A549 (cell line): ENCODE measurements around the gene CAMTA1. TPM values are rescaled to one million over a fixed set of nuclear protein-coding genes. Genes with fewer than 3 reads are reported as not detected.

Experiments
- ATAC-seq, 2 experiments: fragments of 200-7000 bp in 1 of 2; fragments of >200 bp in 1 of 2; cut with Nextera tagmentation in 1 of 2; cut with Tn5 transposase in 1 of 2; 3 replicates each; pipeline versions ENCODE4 v1.8.0 to v1.9.1; 2018 to 2020; ENCODE audit warnings: mild to moderate bottlenecking in 1 of 2, moderate library complexity in 1 of 2
- CTCF ChIA-PET: fragments of 300-600 bp; sonication (Branson Sonifier 250); formaldehyde crosslinking; extraction: SDS; loops from one replicate; lab custom pipeline; 2021; ENCODE audit warnings: antibody characterized with exemption, inconsistent platforms; lab: Yijun Ruan, JAX
- POLR2A ChIA-PET: fragments of 350-600 bp; formaldehyde crosslinking; extraction: SDS; loops from one replicate; lab custom pipeline; 2021; ENCODE audit warnings: antibody characterized with exemption, inconsistent platforms; lab: Yijun Ruan, JAX
- DNase-seq, 2 experiments: peaks; one replicate each; pipeline versions ENCODE4 v3.0.0 to v3.0.0-alpha.2; 2011 to 2016; ENCODE audit warnings: low read depth in 1 of 2, low spot score in 1 of 2
- FAIRE-seq: peaks from 2 replicates; lab custom pipeline; 2011; peaks lifted over from hg19 to GRCh38; lab: Jason Lieb, UNC
- H3K27ac ChIP-seq, 2 experiments: fragments of >200 bp; sonication (Bioruptor Twin); formaldehyde crosslinking; 3 replicates each; pipeline ENCODE4 v1.5.1; 2016 to 2017
- H3K4me1 ChIP-seq: fragments of >200 bp; sonication (Bioruptor Twin); formaldehyde crosslinking; 3 replicates; pipeline ENCODE4 v1.6.1; 2016
- H3K4me2 ChIP-seq: fragments of >200 bp; sonication (Bioruptor Twin); formaldehyde crosslinking; 3 replicates; pipeline ENCODE4 v1.6.1; 2016
- H3K4me3 ChIP-seq: fragments of >200 bp; sonication (Bioruptor Twin); formaldehyde crosslinking; 3 replicates; pipeline ENCODE4 v1.5.1; 2016
- H3K9me3 ChIP-seq: fragments of >200 bp; sonication (Bioruptor Twin); formaldehyde crosslinking; 3 replicates; pipeline ENCODE4 v1.6.1; 2016
- CBX2 ChIP-seq: fragments of 200-600 bp; sonication (generic); IDR thresholded peaks from 2 replicates; pipeline ENCODE4 v1.6.1; 2016; ENCODE audit warnings: low read depth, mild to moderate bottlenecking, borderline replicate concordance
- CEBPB ChIP-seq, 2 experiments: fragments of >200 bp in 1 of 2; sonication (Bioruptor Twin) in 1 of 2; formaldehyde crosslinking in 1 of 2; IDR thresholded peaks; 2 replicates each; pipeline ENCODE4 v1.6.1; 2012 to 2016
- CHD2 ChIP-seq: fragments of 150-350 bp; IDR thresholded peaks from 2 replicates; pipeline ENCODE4 v1.6.1; 2014; ENCODE audit warnings: low read length; ENCODE audit not compliant: partially characterized antibody
- CHD4 ChIP-seq: fragments of 200-600 bp; sonication (generic); IDR thresholded peaks from 2 replicates; pipeline ENCODE4 v1.6.1; 2016; ENCODE audit warnings: antibody characterized with exemption, mild to moderate bottlenecking, borderline replicate concordance
- EP300 ChIP-seq, 2 experiments: fragments of >200 bp; sonication (Bioruptor Twin); formaldehyde crosslinking; IDR thresholded peaks; 2 replicates in 1 of 2; 3 replicates in 1 of 2; pipeline ENCODE4 v1.6.1; 2016 to 2017
- ESRRA ChIP-seq: fragments of 150-350 bp; IDR thresholded peaks from 2 replicates; pipeline ENCODE4 v1.6.1; 2014; ENCODE audit warnings: mild to moderate bottlenecking, low read length, borderline replicate concordance
- FOSB ChIP-seq: fragments of 250-450 bp; sonication (Bioruptor Pico); IDR thresholded peaks from 2 replicates; pipeline ENCODE4 v1.5.0; 2020; ENCODE audit warnings: mild to moderate bottlenecking, moderate library complexity
- FOXS1 ChIP-seq: fragments of 250-450 bp; sonication (Bioruptor Pico); IDR thresholded peaks from 2 replicates; pipeline ENCODE4 v1.5.0; 2020; ENCODE audit warnings: mild to moderate bottlenecking, moderate library complexity
- GATA3 ChIP-seq: IDR thresholded peaks from 2 replicates; pipeline ENCODE4 v1.6.1; 2012; ENCODE audit warnings: borderline replicate concordance
- HOXB13 ChIP-seq: fragments of 250-450 bp; sonication (Bioruptor Pico); IDR thresholded peaks from 2 replicates; pipeline ENCODE4 v1.5.0; 2020; ENCODE audit warnings: low read depth, mild to moderate bottlenecking, moderate library complexity
- HOXB5 ChIP-seq: fragments of 250-450 bp; sonication (Bioruptor Pico); IDR thresholded peaks from 2 replicates; pipeline ENCODE4 v1.5.0; 2020; ENCODE audit warnings: mild to moderate bottlenecking, moderate library complexity
- JUN ChIP-seq, 2 experiments: fragments of >200 bp; sonication (Bioruptor Twin); formaldehyde crosslinking; IDR thresholded peaks; 2 replicates in 1 of 2; 3 replicates in 1 of 2; pipeline ENCODE4 v1.6.1; 2016 to 2017
- JUNB ChIP-seq: fragments of >200 bp; sonication (Bioruptor Twin); formaldehyde crosslinking; IDR thresholded peaks from 2 replicates; pipeline ENCODE4 v1.6.1; 2016
- KDM1A ChIP-seq: fragments of 200-600 bp; sonication (generic); IDR thresholded peaks from 2 replicates; pipeline ENCODE4 v1.6.1; 2016; ENCODE audit warnings: low read depth, mild to moderate bottlenecking
- KDM5A ChIP-seq: fragments of 200-600 bp; sonication (generic); IDR thresholded peaks from 2 replicates; pipeline ENCODE4 v1.6.1; 2016; ENCODE audit warnings: antibody characterized with exemption, mild to moderate bottlenecking
- MAZ ChIP-seq: fragments of 150-350 bp; IDR thresholded peaks from 2 replicates; pipeline ENCODE4 v1.6.1; 2014; ENCODE audit warnings: antibody characterized with exemption, low read depth, low read length, borderline replicate concordance
- PBX3 ChIP-seq: IDR thresholded peaks from 2 replicates; pipeline ENCODE4 v1.6.1; 2012
- PHF8 ChIP-seq: fragments of 200-600 bp; sonication (generic); IDR thresholded peaks from 2 replicates; pipeline ENCODE4 v1.6.1; 2016; ENCODE audit warnings: low read depth, mild to moderate bottlenecking, antibody characterized with exemption, moderate library complexity, borderline replicate concordance
- RAD21 ChIP-seq, 2 experiments: fragments of >200 bp in 1 of 2; sonication (Bioruptor Twin) in 1 of 2; formaldehyde crosslinking in 1 of 2; IDR thresholded peaks in 1 of 2; conservative IDR thresholded peaks in 1 of 2; 2 replicates in 1 of 2; 3 replicates in 1 of 2; pipeline ENCODE4 v1.6.1; 2012 to 2018; ENCODE audit warnings: inconsistent platforms in 1 of 2
- RARB ChIP-seq: fragments of 250-450 bp; sonication (Bioruptor Pico); IDR thresholded peaks from 2 replicates; pipeline ENCODE4 v1.8.0; 2021; ENCODE audit warnings: mild to moderate bottlenecking, moderate library complexity
- REST ChIP-seq: fragments of 200-600 bp; sonication (generic); IDR thresholded peaks from 2 replicates; pipeline ENCODE4 v1.6.1; 2016; ENCODE audit warnings: antibody characterized with exemption, mild to moderate bottlenecking, moderate library complexity
- SMC3 ChIP-seq: fragments of >200 bp; sonication (Bioruptor Twin); formaldehyde crosslinking; IDR thresholded peaks from 3 replicates; pipeline ENCODE4 v1.6.1; 2018; ENCODE audit warnings: inconsistent platforms
- ZNF302 ChIP-seq: fragments of 250-450 bp; sonication (Bioruptor Pico); IDR thresholded peaks from 2 replicates; pipeline ENCODE4 v1.9.0; 2021; ENCODE audit warnings: inconsistent platforms, mild to moderate bottlenecking, moderate library complexity
- WGBS: methylation state at CpG from one replicate; pipeline ENCODE4 v1.1.6; 2017; ENCODE audit errors: missing lambda C conversion rate; 5-methylcytosine and 5-hydroxymethylcytosine counted together
- polyA plus RNA-seq, 4 experiments: library from polyadenylated mRNA; depleted of rRNA in 3 of 4; stranded (reverse); fragments of >200 nt; fragmentation: RNase III in 1 of 4; extraction: RNeasy Plus Mini Kit Qiagen cat#74134 plus additional on column Dnase treatment in 1 of 4; gene quantifications; 2 replicates in 3 of 4; 3 replicates in 1 of 4; pipeline ENCODE4 v1.2.3, GENCODE V29; 2011 to 2017
- TF ChIP-seq, protein P1 (sequence below): fragments of >200 bp; sonication (Bioruptor Twin); formaldehyde crosslinking; IDR thresholded peaks from 2 replicates; pipeline ENCODE4 v1.6.1; 2016
- TF ChIP-seq, protein P2 (sequence below): fragments of >200 bp; sonication (Bioruptor Twin); formaldehyde crosslinking; IDR thresholded peaks from 3 replicates; pipeline ENCODE4 v1.6.1; 2016
- TF ChIP-seq, protein P3 (sequence below): fragments of 250-450 bp; sonication (Bioruptor Pico); IDR thresholded peaks from 2 replicates; pipeline ENCODE4 v1.5.0; 2021; ENCODE audit warnings: mild to moderate bottlenecking, moderate library complexity, borderline replicate concordance
- TF ChIP-seq, protein P4 (sequence below): fragments of 450-650 bp; IDR thresholded peaks from 2 replicates; pipeline ENCODE4 v1.6.1; 2014; ENCODE audit warnings: antibody characterized with exemption
- TF ChIP-seq, protein P5 (sequence below): IDR thresholded peaks from 2 replicates; pipeline ENCODE4 v1.6.1; 2012; ENCODE audit warnings: low read depth, borderline replicate concordance

CAMTA1 gene
- polyA plus RNA-seq, 2 of the 4 experiments (the other 2 are of a cell fraction): 58.8 to 75.0 TPM

- no peak for FAIRE-seq
- DNase-seq: no peak
- H3K4me1 ChIP-seq: peaks cover 9% of the 10 kb centered on the region; the same call in 2 of the 3 replicates
- ChIA-PET POLR2A (no interaction called here), CTCF (interaction anchor here (0.5 to 0.6 kb wide), 2 partner anchors 676 to 694 kb away, joined by 3 read pairs; no protein-coding TSS in a partner anchor)
- WGBS: 81% methylated on average over 4 of the region's 13 CpGs
- no peak overlapping the region for H3K4me2 ChIP-seq
- no peaks in the 10 kb centered on the region for H3K9me3 ChIP-seq
- no peak for ATAC-seq
- no peak for TF ChIP-seq ZNF302 (CRISPR knock-in tag)
- TF ChIP-seq ESRRA: no peak
- TF ChIP-seq KDM5A: no peak
- TF ChIP-seq MAZ: no peak
- TF ChIP-seq JUNB: no peak
- TF ChIP-seq, protein P1, sequence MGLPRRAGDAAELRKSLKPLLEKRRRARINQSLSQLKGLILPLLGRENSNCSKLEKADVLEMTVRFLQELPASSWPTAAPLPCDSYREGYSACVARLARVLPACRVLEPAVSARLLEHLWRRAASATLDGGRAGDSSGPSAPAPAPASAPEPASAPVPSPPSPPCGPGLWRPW: no peak
- TF ChIP-seq, protein P2, sequence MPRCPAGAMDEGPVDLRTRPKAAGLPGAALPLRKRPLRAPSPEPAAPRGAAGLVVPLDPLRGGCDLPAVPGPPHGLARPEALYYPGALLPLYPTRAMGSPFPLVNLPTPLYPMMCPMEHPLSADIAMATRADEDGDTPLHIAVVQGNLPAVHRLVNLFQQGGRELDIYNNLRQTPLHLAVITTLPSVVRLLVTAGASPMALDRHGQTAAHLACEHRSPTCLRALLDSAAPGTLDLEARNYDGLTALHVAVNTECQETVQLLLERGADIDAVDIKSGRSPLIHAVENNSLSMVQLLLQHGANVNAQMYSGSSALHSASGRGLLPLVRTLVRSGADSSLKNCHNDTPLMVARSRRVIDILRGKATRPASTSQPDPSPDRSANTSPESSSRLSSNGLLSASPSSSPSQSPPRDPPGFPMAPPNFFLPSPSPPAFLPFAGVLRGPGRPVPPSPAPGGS: no peak
- no peak for TF ChIP-seq KDM1A
- no peak for TF ChIP-seq JUN (IDR thresholded peaks at IDR 0.05)
- TF ChIP-seq FOSB: no peak
- no peak for TF ChIP-seq EP300 (IDR thresholded peaks at IDR 0.05)
- no peak for TF ChIP-seq HOXB5 (CRISPR knock-in tag)
- TF ChIP-seq RAD21 (conservative IDR thresholded peaks at IDR 0.05 in 1 of 2, IDR thresholded peaks at IDR 0.05 in 1 of 2): no peak
- no peak for TF ChIP-seq PBX3
- no peak for TF ChIP-seq RARB (CRISPR knock-in tag)
- no peak for TF ChIP-seq FOXS1 (CRISPR knock-in tag)
- H3K4me3 ChIP-seq: no peak overlapping the region
- no peak overlapping the region for H3K27ac ChIP-seq
Observed at GRCh38 chr1:7489586-7489985, 704.3 kb downstream of the CAMTA1 start.

- ATAC-seq (no peak), FAIRE-seq (no peak)
- TF ChIP-seq SMC3 (no peak), CHD4 (no peak), PHF8 (no peak), GATA3 (no peak), HOXB13 (no peak), ESRRA (no peak), KDM1A (no peak), REST (no peak), CEBPB (IDR thresholded peaks at IDR 0.05) (no peak), MAZ (no peak), CHD2 (no peak), CBX2 (no peak)
- TF ChIP-seq, protein P3, sequence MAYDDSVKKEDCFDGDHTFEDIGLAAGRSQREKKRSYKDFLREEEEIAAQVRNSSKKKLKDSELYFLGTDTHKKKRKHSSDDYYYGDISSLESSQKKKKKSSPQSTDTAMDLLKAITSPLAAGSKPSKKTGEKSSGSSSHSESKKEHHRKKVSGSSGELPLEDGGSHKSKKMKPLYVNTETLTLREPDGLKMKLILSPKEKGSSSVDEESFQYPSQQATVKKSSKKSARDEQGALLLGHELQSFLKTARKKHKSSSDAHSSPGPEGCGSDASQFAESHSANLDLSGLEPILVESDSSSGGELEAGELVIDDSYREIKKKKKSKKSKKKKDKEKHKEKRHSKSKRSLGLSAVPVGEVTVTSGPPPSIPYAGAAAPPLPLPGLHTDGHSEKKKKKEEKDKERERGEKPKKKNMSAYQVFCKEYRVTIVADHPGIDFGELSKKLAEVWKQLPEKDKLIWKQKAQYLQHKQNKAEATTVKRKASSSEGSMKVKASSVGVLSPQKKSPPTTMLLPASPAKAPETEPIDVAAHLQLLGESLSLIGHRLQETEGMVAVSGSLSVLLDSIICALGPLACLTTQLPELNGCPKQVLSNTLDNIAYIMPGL: no peak
- TF ChIP-seq, protein P4, sequence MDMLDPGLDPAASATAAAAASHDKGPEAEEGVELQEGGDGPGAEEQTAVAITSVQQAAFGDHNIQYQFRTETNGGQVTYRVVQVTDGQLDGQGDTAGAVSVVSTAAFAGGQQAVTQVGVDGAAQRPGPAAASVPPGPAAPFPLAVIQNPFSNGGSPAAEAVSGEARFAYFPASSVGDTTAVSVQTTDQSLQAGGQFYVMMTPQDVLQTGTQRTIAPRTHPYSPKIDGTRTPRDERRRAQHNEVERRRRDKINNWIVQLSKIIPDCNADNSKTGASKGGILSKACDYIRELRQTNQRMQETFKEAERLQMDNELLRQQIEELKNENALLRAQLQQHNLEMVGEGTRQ: no peak
- TF ChIP-seq, protein P5, sequence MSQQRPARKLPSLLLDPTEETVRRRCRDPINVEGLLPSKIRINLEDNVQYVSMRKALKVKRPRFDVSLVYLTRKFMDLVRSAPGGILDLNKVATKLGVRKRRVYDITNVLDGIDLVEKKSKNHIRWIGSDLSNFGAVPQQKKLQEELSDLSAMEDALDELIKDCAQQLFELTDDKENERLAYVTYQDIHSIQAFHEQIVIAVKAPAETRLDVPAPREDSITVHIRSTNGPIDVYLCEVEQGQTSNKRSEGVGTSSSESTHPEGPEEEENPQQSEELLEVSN: no peak
Observed at GRCh38 chr1:7490576-7490975, 705.3 kb downstream of the CAMTA1 start.

More at GRCh38 chr1:7490576-7490975, 705.3 kb downstream of the CAMTA1 start:
- Histone ChIP-seq H3K4me3 (no peak overlapping the region), H3K4me2 (no peak overlapping the region), H3K27ac (peak overlapping the region in 1 of 2 experiments; percentile 27; a peak in 2 of 6 replicates), H3K9me3 (no peaks in the 10 kb centered on the region), H3K4me1 (peaks cover 9% of the 10 kb centered on the region; the same call in 2 of the 3 replicates)
- ChIA-PET POLR2A (no interaction called here), CTCF (interaction anchor here (0.7 kb wide), 1 partner anchor 33 kb away, joined by 4 read pairs; no protein-coding TSS in a partner anchor)
- DNase-seq: no peak
- WGBS: 89% methylated on average over 9 of the region's 10 CpGs
